ENCODE results near the gene ARHGEF28.

ARHGEF28 gene

DNA sequence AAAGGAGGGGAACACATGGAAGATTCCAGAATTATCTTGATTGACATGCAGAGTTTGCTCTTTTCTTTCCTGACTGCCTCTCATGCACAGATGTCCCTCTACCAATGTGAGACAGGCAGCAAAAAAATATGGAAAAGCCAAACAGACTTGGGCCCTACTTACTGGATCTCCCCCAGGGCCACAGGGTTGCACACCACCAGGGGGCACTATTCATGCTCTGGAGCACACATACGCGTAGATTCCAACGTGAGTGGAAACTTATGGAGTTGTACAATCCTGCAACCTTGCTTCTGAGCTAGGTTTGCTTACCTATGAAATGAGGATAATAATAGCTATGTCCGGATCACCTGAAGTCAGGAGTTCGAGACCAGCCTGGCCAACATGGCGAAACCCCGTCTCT, 319.5 kb downstream of the ARHGEF28 start:
- Histone ChIP-seq H4K20me1 (ENCODE audit: insufficient read depth, low read length, poor library complexity, severe bottlenecking) (no peaks in the 10 kb centered on the region), H3K36me3 (ENCODE audit: insufficient read depth, low read length) (no peaks in the 10 kb centered on the region), H3K9ac (ENCODE audit: low read depth, low read length, poor library complexity, severe bottlenecking) (no peak overlapping the region), H3K27me3 (ENCODE audit: insufficient read depth, low read length, poor library complexity, severe bottlenecking) (no peaks in the 10 kb centered on the region), H3K79me2 (ENCODE audit: insufficient read depth, low read length) (no peaks in the 10 kb centered on the region), H3K9me2 (replicated peaks; ENCODE audit: low read depth, low read length) (no peaks in the 10 kb centered on the region), H3K4me3 (ENCODE audit: low read length, poor library complexity, severe bottlenecking) (no peak overlapping the region), H3K9me3 (ENCODE audit: insufficient read depth, low read depth, low read length) (no peaks in the 10 kb centered on the region), H3K4me2 (ENCODE audit: low read depth, low read length, poor library complexity, severe bottlenecking) (no peak overlapping the region), H3F3A (ENCODE audit: low read depth) (no peaks in the 10 kb centered on the region), H3K4me1 (ENCODE audit: insufficient read depth, low read length, poor library complexity, severe bottlenecking) (peaks cover 21% of the 10 kb centered on the region), H2AFZ (ENCODE audit: low read length) (no peak overlapping the region)
- TF ChIP-seq, protein P1, sequence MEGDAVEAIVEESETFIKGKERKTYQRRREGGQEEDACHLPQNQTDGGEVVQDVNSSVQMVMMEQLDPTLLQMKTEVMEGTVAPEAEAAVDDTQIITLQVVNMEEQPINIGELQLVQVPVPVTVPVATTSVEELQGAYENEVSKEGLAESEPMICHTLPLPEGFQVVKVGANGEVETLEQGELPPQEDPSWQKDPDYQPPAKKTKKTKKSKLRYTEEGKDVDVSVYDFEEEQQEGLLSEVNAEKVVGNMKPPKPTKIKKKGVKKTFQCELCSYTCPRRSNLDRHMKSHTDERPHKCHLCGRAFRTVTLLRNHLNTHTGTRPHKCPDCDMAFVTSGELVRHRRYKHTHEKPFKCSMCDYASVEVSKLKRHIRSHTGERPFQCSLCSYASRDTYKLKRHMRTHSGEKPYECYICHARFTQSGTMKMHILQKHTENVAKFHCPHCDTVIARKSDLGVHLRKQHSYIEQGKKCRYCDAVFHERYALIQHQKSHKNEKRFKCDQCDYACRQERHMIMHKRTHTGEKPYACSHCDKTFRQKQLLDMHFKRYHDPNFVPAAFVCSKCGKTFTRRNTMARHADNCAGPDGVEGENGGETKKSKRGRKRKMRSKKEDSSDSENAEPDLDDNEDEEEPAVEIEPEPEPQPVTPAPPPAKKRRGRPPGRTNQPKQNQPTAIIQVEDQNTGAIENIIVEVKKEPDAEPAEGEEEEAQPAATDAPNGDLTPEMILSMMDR (conservative IDR thresholded peaks at IDR 0.05; ENCODE audit: low read length) = peak; percentile 55
- no peak for TF ChIP-seq EZH2phosphoT487 (IDR thresholded peaks at IDR 0.05; ENCODE audit: borderline replicate concordance)

DNA sequence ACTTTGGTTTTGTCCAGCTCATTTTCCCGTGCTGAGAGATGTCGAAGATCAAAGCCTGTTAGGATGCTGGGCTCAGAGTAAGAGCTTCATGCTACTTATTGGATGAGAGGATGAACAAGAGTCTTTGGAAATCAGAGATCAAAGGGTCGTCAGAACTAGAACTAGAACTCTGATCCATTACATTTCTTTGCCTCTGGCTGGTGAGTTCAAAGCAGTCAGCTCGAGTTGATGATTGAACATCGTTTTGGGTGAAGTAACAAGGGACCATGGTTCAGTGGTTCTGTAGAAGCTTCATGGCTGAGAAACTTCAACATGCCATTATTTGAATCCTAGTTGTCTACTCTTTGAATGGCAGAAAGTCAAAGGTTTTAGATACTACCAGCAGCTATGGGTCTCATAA, 320.3 kb downstream of the ARHGEF28 start:
- H3K4me2 ChIP-seq (ENCODE audit: low read depth, low read length, poor library complexity, severe bottlenecking) = no peak overlapping the region
- no peak overlapping the region for H3K4me3 ChIP-seq (ENCODE audit: low read length, poor library complexity, severe bottlenecking)
- no peaks in the 10 kb centered on the region for H4K20me1 ChIP-seq (ENCODE audit: insufficient read depth, low read length, poor library complexity, severe bottlenecking)
- H3F3A ChIP-seq (ENCODE audit: low read depth) = no peaks in the 10 kb centered on the region
- H2AFZ ChIP-seq (ENCODE audit: low read length) = no peak overlapping the region
- peaks cover 21% of the 10 kb centered on the region for H3K4me1 ChIP-seq (ENCODE audit: insufficient read depth, low read length, poor library complexity, severe bottlenecking)
- H3K9me2 ChIP-seq (replicated peaks; ENCODE audit: low read depth, low read length) = no peaks in the 10 kb centered on the region
- no peaks in the 10 kb centered on the region for H3K79me2 ChIP-seq (ENCODE audit: insufficient read depth, low read length)
- no peak overlapping the region for H3K9ac ChIP-seq (ENCODE audit: low read depth, low read length, poor library complexity, severe bottlenecking)
- TF ChIP-seq EZH2phosphoT487 (IDR thresholded peaks at IDR 0.05; ENCODE audit: borderline replicate concordance) = no peak
- TF ChIP-seq, protein P1 (conservative IDR thresholded peaks at IDR 0.05; ENCODE audit: low read length) = no peak
- no peaks in the 10 kb centered on the region for H3K27me3 ChIP-seq (ENCODE audit: insufficient read depth, low read length, poor library complexity, severe bottlenecking)
- H3K36me3 ChIP-seq (ENCODE audit: insufficient read depth, low read length) = no peaks in the 10 kb centered on the region
- no peaks in the 10 kb centered on the region for H3K9me3 ChIP-seq (ENCODE audit: insufficient read depth, low read depth, low read length)

DNA sequence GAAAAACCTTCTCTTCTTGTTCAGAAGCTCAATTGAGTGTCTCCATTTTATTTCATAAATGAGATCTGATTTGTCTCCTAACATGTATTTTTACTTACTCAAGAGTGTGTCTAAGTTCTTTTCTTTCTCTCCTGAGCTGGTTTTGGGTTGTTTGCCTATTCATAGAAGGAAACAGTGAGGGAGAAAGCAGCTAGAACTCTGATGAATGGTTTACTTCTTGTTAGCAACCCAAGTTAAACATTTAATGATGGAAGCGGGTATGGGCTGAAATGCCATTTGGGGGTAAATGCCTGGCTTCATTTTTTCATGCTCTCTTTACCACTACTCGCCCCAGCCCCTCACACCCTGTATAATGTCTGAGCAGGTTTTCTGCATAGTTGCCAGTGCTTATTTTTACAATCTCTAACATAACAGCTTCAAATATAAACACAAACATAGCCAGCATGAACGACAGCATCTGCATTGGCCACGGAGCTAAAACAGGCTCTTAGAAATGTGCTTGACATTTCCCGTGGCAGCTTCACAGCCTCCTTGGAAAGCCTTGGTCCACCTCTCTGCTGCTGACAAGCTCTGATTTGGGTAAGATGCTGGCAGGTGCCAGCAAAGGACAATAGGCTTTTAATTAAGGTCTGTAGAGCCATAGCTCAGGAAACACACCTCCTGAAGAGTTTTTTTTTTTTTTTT, 321.1 kb downstream of the ARHGEF28 start:
- Histone ChIP-seq H3K36me3 (ENCODE audit: insufficient read depth, low read length) (no peaks in the 10 kb centered on the region), H4K20me1 (ENCODE audit: insufficient read depth, low read length, poor library complexity, severe bottlenecking) (no peaks in the 10 kb centered on the region), H3K4me2 (ENCODE audit: low read depth, low read length, poor library complexity, severe bottlenecking) (no peak overlapping the region), H3K9me2 (replicated peaks; ENCODE audit: low read depth, low read length) (no peaks in the 10 kb centered on the region), H3K4me3 (ENCODE audit: low read length, poor library complexity, severe bottlenecking) (no peak overlapping the region), H3K27me3 (ENCODE audit: insufficient read depth, low read length, poor library complexity, severe bottlenecking) (no peaks in the 10 kb centered on the region), H3F3A (ENCODE audit: low read depth) (no peaks in the 10 kb centered on the region), H3K4me1 (ENCODE audit: insufficient read depth, low read length, poor library complexity, severe bottlenecking) (peaks cover 21% of the 10 kb centered on the region), H2AFZ (ENCODE audit: low read length) (no peak overlapping the region), H3K79me2 (ENCODE audit: insufficient read depth, low read length) (no peaks in the 10 kb centered on the region), H3K9ac (ENCODE audit: low read depth, low read length, poor library complexity, severe bottlenecking) (no peak overlapping the region), H3K9me3 (ENCODE audit: insufficient read depth, low read depth, low read length) (no peaks in the 10 kb centered on the region)
- TF ChIP-seq EZH2phosphoT487 (IDR thresholded peaks at IDR 0.05; ENCODE audit: borderline replicate concordance) = no peak
- TF ChIP-seq, protein P1 (conservative IDR thresholded peaks at IDR 0.05; ENCODE audit: low read length) = no peak

All from Loucy (cell line).